Measurements from ENCODE around the gene FZD4.
A peak's percentile ranks its signal among the peaks of the same experiment; 100 is the strongest.
"Not testable (repeated sequence)": the region's sequence is repeated elsewhere in the genome, so short reads cannot be mapped to it uniquely, and the experiment has no call there.

The FZD4 gene

DNA sequence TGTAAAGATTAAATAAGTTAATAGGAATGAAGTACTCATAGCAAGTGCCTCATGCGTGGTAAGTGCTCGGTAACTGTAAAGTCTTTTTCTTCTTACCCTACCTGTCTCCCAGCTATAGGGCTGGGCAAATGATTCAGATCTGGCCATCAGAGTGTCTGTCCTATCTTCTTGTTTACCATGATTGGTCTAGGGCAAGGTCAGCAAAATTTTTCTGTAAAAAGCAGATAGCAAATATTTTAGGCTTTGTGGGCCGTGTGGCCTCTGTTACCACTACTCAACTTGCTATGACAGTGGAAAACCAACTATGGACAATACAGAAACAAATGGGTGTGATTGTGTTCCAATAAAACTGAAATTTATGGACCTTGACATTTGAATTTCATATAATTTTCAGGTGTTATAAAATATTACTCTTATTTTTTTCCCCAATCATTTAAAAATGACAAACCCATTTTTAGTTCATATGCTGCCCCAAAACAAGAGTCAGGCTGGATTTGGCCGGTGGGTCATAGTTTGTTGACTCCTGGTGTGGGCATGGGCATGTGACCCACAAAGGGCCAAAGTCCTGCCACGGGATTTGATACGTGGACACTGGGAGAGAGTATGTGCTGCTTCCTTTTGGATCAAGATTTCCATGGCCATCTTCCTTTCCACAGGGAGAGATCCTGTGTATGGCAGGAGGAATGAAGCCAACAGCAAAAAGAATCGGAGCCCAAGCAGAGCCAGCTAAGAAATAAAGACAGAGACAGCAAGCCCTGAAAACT lies 26.8 kb upstream of the FZD4 start:
- H3K4me1 Mint-ChIP-seq (ENCODE audit: low read depth): no peaks in the 10 kb centered on the region
- no peaks in the 10 kb centered on the region for H3K36me3 Mint-ChIP-seq
- H3K27ac Mint-ChIP-seq: no peak overlapping the region
- H3K9me3 Mint-ChIP-seq (ENCODE audit: low read depth): no peaks in the 10 kb centered on the region
- H3K4me3 Mint-ChIP-seq: no peak overlapping the region
- H3K27me3 Mint-ChIP-seq: peaks cover 2% of the 10 kb centered on the region

DNA sequence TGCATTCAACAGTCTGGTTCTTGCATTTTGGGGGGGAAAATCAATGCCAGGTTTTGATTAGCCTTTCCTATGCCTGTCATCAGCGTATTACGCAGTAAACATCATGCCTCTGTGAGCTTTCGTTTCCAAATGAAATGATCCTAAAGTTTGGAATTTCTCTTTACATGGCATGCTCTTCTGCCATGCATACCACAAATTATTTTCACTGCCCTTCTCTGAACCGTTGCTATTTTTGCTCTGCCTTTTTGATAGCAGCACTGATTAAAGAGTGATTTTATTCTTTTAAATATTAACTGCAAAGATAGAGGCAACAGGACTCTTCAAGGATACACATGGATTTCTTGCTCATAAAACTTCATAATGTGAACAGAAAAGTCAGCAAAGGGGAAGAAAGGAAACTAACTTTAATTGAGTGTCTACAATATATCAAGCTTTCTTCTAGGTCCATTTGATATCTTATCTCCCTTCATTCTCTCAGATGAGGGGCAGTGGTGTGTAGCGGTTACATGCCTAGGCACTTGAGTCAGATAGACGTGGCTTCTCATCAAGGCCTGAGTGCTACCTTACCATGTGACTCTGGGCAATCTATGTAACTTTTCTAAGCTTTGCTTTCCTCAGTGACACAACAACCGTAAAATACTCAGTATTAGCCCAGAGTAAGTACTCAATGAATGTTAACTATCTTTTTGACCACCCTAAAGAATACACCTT lies 25.0 kb upstream of the FZD4 start:
- Mint-ChIP-seq H3K9me3 (ENCODE audit: low read depth) (no peaks in the 10 kb centered on the region), H3K4me3 (no peak overlapping the region), H3K36me3 (no peaks in the 10 kb centered on the region), H3K27ac (no peak overlapping the region), H3K4me1 (ENCODE audit: low read depth) (no peaks in the 10 kb centered on the region), H3K27me3 (peaks cover 2% of the 10 kb centered on the region)

DNA sequence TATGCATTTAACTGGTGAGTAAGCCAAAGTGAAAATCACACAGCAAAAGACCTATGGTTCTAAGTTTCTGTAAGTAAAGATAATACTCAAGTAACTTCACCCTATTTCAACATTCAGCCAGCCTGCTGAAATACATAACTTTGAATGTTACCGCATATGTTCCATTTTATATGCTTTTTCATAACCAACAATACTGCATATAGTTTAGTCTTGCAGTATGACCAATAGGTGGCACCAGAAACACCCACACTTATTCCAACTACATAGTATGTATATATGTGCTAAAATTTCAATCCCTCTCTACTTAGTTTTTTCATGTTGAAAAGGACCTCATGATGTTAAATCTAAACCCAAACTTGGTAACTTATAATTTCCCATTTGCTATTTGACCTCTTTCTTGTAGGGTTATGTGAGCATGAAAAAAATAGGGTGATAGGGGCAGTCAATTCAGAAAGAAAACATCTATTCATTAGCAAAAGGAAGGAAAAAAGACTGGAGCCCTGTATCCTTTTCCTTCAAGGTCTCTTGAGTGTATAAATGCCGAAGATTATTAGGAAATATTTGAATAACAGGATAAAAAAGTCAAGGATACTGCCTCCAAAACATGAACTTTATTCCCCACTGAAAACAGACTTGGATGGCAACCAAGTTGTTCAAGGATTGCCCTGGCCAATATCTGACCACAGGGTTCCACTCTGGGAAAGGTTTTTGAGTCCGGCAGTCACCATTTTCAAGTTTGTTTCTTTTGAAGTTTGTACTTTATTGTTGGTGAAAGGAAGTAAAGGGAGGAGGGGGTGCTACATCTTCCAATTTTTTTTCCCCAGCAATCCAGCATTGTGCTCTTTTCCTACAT lies 23.8 kb upstream of the FZD4 start:
- H3K4me3 Mint-ChIP-seq: no peak overlapping the region
- H3K27ac Mint-ChIP-seq: no peak overlapping the region
- no peaks in the 10 kb centered on the region for H3K9me3 Mint-ChIP-seq (ENCODE audit: low read depth)
- H3K27me3 Mint-ChIP-seq: no peaks in the 10 kb centered on the region
- no peaks in the 10 kb centered on the region for H3K4me1 Mint-ChIP-seq (ENCODE audit: low read depth)
- H3K36me3 Mint-ChIP-seq: no peaks in the 10 kb centered on the region

- Mint-ChIP-seq H3K27ac (no peak overlapping the region), H3K4me1 (ENCODE audit: low read depth) (no peaks in the 10 kb centered on the region), H3K9me3 (ENCODE audit: low read depth) (no peaks in the 10 kb centered on the region), H3K36me3 (no peaks in the 10 kb centered on the region), H3K4me3 (no peak overlapping the region), H3K27me3 (no peaks in the 10 kb centered on the region)
Observed at GRCh38 chr11:86978247-86978646, 23.1 kb upstream of the FZD4 start.

GRCh38 chr11:86977441-86978050 lies 22.4 kb upstream of the FZD4 start:
- Mint-ChIP-seq H3K36me3 (peaks cover 3% of the 10 kb centered on the region), H3K4me3 (no peak overlapping the region), H3K27ac (no peak overlapping the region), H3K27me3 (peaks cover 2% of the 10 kb centered on the region), H3K4me1 (ENCODE audit: low read depth) (no peaks in the 10 kb centered on the region), H3K9me3 (ENCODE audit: low read depth) (peaks cover 3% of the 10 kb centered on the region)

- Mint-ChIP-seq H3K36me3 (peaks cover 3% of the 10 kb centered on the region), H3K27ac (no peak overlapping the region), H3K27me3 (peaks cover 5% of the 10 kb centered on the region), H3K4me1 (ENCODE audit: low read depth) (no peaks in the 10 kb centered on the region), H3K9me3 (ENCODE audit: low read depth) (peaks cover 4% of the 10 kb centered on the region), H3K4me3 (no peak overlapping the region)
Observed at GRCh38 chr11:86972734-86973133, 17.5 kb upstream of the FZD4 start.

DNA sequence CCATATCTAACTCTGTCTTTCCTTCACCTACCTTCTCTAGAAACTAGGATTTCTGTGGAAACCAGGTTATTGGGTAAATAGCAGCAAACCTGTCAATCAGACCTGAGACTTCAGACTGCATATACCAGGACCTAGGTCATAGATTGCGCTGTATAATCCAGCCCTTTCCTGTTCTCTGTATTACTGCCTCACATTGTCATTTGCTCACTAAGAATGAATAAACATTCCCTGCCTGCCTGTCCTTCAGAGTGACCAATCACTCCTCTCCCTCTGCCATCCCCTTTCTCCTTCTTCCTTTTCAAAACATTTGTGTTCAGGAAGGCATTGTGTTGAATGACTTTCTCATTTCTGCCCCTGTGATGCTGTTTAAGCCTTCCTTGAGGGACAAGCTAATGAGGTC lies 14.1 kb upstream of the FZD4 start:
- Mint-ChIP-seq H3K4me3 (no peak overlapping the region), H3K27ac (no peak overlapping the region), H3K4me1 (ENCODE audit: low read depth) (no peaks in the 10 kb centered on the region), H3K9me3 (ENCODE audit: low read depth) (peaks cover 4% of the 10 kb centered on the region), H3K36me3 (peaks cover 5% of the 10 kb centered on the region), H3K27me3 (peaks cover 23% of the 10 kb centered on the region)

GRCh38 chr11:86967601-86968000 lies 12.4 kb upstream of the FZD4 start:
- not testable (repeated sequence) for H3K4me1 Mint-ChIP-seq (ENCODE audit: low read depth); H3K9me3 Mint-ChIP-seq (ENCODE audit: low read depth); H3K36me3 Mint-ChIP-seq; H3K27ac Mint-ChIP-seq; H3K4me3 Mint-ChIP-seq
- peaks cover 24% of the 10 kb centered on the region for H3K27me3 Mint-ChIP-seq

DNA sequence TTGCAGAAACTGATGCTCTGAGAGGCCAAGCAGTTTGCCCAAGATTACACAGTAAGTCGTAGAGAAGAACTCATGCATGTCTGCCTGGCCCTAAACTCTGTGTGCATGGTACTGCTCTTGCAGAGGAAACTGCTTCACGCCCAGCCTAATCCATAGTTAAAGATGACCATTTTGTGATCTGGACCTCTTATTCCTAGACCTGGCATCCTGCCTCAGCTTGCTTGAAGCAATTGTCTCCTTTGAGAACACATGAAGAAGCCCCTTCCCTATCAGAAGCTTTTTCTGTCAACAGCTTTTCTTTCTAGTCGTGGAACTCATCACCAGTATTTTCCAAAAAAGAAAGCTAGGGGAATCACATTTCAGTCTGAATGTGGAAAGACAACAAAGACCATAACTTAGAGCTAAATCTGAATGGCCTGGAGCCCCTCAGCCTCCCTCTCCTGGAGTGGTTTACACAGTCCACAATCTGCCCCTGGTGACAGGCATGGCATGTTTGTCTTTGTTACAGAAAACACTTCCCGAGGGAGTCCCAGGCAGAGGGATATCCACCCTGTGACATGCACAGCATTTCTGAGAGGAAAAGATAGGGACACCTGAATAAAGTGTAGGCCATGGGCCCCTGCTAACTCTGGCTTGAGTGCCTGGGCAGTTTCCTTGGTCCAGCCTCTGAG lies 2.9 kb upstream of the FZD4 start:
- Mint-ChIP-seq H3K4me1 (ENCODE audit: low read depth) (peaks cover 13% of the 10 kb centered on the region), H3K27ac (no peak overlapping the region), H3K27me3 (peaks cover 27% of the 10 kb centered on the region)

GRCh38 chr11:86956905-86957195 lies 1.7 kb upstream of the FZD4 start:
- no peaks in the 10 kb centered on the region for H3K9me3 Mint-ChIP-seq (ENCODE audit: low read depth)
- peaks cover 13% of the 10 kb centered on the region for H3K4me1 Mint-ChIP-seq (ENCODE audit: low read depth)
- H3K4me3 Mint-ChIP-seq: peak overlapping the region; percentile 92
- peaks cover 27% of the 10 kb centered on the region for H3K27me3 Mint-ChIP-seq
- H3K27ac Mint-ChIP-seq: no peak overlapping the region
- no peaks in the 10 kb centered on the region for H3K36me3 Mint-ChIP-seq

More for the DNA sequence above, 2.9 kb upstream of the FZD4 start:
- Mint-ChIP-seq H3K9me3 (ENCODE audit: low read depth) (no peaks in the 10 kb centered on the region), H3K4me3 (no peak overlapping the region), H3K36me3 (no peaks in the 10 kb centered on the region)

DNA sequence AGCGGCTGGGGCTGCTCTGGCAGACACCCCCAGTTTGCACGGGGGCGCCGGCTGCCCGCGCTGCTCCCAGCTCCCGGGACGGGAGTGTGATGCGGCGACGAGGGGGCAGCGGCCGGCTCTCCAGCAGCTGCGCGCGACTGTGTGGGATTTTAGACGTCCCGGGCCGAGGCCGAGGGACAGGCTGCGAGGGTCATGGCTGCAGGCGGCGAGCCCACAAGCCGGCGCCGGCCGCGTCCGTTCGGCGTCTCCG lies 159 bp downstream of the FZD4 start:
- Mint-ChIP-seq H3K4me3 (no peak overlapping the region), H3K4me1 (ENCODE audit: low read depth) (peaks cover 13% of the 10 kb centered on the region), H3K27me3 (peaks cover 27% of the 10 kb centered on the region)

DNA sequence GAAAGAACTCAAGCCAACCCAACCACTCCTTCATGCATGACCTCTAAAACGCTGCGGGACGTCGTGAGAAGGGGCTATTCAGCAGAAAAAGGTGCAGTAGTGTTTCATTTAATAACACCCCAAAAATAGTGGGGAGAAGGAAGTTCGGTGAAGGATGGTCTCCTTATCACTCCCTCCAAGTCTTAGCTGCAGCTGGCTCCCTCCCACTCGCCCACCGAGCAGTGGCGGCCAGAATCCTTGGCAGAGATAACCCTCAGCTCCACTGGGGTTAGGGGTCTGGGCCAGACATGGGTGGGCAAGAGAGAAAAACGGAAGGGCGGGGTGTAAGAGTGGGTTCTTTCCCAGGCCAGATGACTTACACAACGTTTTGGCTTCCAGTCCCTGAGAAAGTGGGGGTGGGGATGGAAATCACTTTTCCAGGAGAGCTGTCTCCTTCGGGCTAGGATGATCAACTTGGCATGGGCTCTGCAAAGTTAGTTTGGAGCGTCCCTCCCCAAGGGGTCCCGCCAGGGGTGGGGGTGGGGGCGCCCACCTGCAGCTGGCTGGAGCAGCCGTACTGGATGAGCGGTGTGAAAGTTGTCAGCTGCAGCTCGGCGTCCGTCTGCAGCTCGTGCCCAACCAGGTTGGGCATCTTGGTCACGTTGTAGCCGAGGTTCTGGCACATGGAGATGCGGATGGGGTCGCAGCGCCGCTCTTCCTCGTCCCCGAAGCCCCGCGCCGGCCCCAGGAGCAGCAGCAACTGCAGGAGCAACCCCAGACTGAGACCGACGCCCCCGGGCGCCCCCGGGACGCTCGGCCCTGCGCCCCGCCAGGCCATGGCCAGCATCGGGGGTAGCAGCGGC lies 705 bp downstream of the FZD4 start:
- Mint-ChIP-seq H3K9me3 (ENCODE audit: low read depth) (no peaks in the 10 kb centered on the region), H3K36me3 (no peaks in the 10 kb centered on the region), H3K4me3 (peak overlapping the region; percentile 83), H3K27ac (no peak overlapping the region), H3K4me1 (ENCODE audit: low read depth) (peaks cover 13% of the 10 kb centered on the region), H3K27me3 (peaks cover 26% of the 10 kb centered on the region)

More for the DNA sequence above, 159 bp downstream of the FZD4 start:
- no peaks in the 10 kb centered on the region for H3K36me3 Mint-ChIP-seq
- H3K27ac Mint-ChIP-seq: no peak overlapping the region
- no peaks in the 10 kb centered on the region for H3K9me3 Mint-ChIP-seq (ENCODE audit: low read depth)

DNA sequence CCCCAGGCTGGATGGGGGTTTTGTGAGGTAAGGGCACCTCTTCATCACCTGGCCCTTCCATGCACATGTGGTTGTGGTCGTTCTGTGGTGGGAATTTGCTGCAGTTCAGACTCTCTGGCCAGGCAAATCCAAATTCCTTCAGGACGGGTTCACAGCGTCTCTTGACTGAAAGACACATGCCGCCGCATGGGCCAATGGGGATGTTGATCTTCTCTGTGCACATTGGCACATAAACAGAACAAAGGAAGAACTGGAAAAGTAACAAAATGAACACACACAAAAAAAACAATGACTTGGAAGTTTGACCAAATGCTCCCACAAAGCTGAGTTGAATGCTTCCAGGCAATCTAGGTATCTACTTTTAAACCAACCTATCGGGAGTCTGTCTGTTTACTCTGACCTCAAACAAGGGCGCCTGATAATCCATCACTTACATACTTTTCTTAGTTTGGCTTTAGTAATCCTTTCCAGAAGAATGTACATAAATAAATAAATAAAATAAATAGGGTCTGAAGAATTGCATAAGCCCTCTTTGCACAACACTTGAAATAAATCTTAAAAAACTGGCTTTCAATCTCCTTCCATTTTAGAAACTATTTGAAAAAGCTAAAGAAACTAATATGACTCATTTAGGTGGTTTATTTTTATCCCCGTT lies 2.8 kb downstream of the FZD4 start:
- H3K4me1 Mint-ChIP-seq (ENCODE audit: low read depth): peaks cover 13% of the 10 kb centered on the region
- no peak overlapping the region for H3K4me3 Mint-ChIP-seq
- no peak overlapping the region for H3K27ac Mint-ChIP-seq
- H3K36me3 Mint-ChIP-seq: no peaks in the 10 kb centered on the region
- peaks cover 17% of the 10 kb centered on the region for H3K27me3 Mint-ChIP-seq
- no peaks in the 10 kb centered on the region for H3K9me3 Mint-ChIP-seq (ENCODE audit: low read depth)

DNA sequence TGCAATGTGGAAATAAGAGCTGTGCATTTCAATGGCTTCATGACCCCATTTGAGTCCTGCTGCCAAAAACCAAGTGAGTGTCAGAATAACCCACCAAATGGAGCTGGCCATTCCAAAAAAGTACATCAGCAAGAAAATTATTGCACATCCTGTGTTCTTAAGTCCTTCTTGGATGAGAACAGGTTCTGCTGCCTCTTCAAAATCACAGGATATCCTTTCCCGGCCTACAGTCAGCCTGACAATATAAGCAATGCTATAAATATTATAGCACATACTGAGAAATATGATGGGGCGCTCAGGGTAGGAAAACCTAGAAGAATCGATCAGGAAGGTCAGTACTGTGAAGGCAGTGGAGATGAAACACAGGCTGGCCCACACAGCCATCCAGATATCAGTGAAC lies 3.5 kb downstream of the FZD4 start:
- H3K9me3 Mint-ChIP-seq (ENCODE audit: low read depth): no peaks in the 10 kb centered on the region
- no peak overlapping the region for H3K27ac Mint-ChIP-seq
- H3K4me3 Mint-ChIP-seq: no peak overlapping the region
- peaks cover 13% of the 10 kb centered on the region for H3K4me1 Mint-ChIP-seq (ENCODE audit: low read depth)
- H3K27me3 Mint-ChIP-seq: peaks cover 12% of the 10 kb centered on the region
- H3K36me3 Mint-ChIP-seq: no peaks in the 10 kb centered on the region

Measured in activated naive CD8-positive, alpha-beta T cell (primary cell).